Ovary (tissue), 9 donors: ENCODE data around the gene OR51I2. TPM values are rescaled to one million over a fixed set of nuclear protein-coding genes. Genes with fewer than 3 reads are reported as not detected.

ENCODE experiments used
- DNase-seq, 5 donors: peaks; one replicate each; pipeline ENCODE4 v3.0.0-alpha.2; 2019 to 2020
- H3K27ac ChIP-seq, 2 donors: fragments of 200-600 bp; one replicate each; pipeline versions ENCODE4 v1.5.1 to v1.8.0; 2019 to 2022
- H3K27me3 ChIP-seq: fragments of 200-600 bp; one replicate; pipeline ENCODE4 v1.8.0; 2022
- H3K36me3 ChIP-seq: fragments of 200-600 bp; sonication (generic); one replicate; pipeline ENCODE4 v1.5.1; 2019
- H3K4me1 ChIP-seq: one replicate; pipeline ENCODE4 v1.8.1; 2013; ENCODE audit warnings: mild to moderate bottlenecking, moderate library complexity; ENCODE audit not compliant: insufficient read depth
- H3K4me3 ChIP-seq: fragments of 200-600 bp; sonication (generic); one replicate; pipeline ENCODE4 v1.5.1; 2017
- H3K9me3 ChIP-seq, 2 donors: fragments of 200-600 bp in 1 of 2; sonication (generic) in 1 of 2; one replicate each; pipeline versions ENCODE4 v1.5.1 to v1.8.1; 2013 to 2019; ENCODE audit warnings: mild to moderate bottlenecking in 1 of 2, moderate library complexity in 1 of 2
- CTCF ChIP-seq, 3 donors: fragments of 450-650 bp in 2 of 3; fragments of 200-600 bp in 1 of 3; IDR thresholded peaks; one replicate each; pipeline versions ENCODE4 v1.5.1 to v1.8.0; 2016 to 2022; ENCODE audit warnings: antibody characterized with exemption in 3 of 3, mild to moderate bottlenecking in 1 of 3
- EP300 ChIP-seq: sonication (generic); formaldehyde crosslinking; IDR thresholded peaks from one replicate; pipeline ENCODE4 v1.6.1; 2017; ENCODE audit warnings: antibody characterized with exemption
- POLR2A ChIP-seq: fragments of 450-650 bp; IDR thresholded peaks from one replicate; pipeline ENCODE4 v1.6.1; 2017; ENCODE audit warnings: antibody characterized with exemption, mild to moderate bottlenecking, moderate library complexity
- WGBS, 3 donors: extraction: QIAGEN DNeasy Blood & Tissue Kit in 1 of 3; methylation state at CpG; one replicate each; pipeline versions ENCODE4 v1.1.5 to v1.1.7; 2013 to 2017; 5-methylcytosine and 5-hydroxymethylcytosine counted together
- intact Hi-C, 4 donors: fragments of 100-400 bp; cut with DNase I; formaldehyde crosslinking; loops; one replicate each; pipeline versions ENCODE4 v1.11.0 to v1.15.1; 2022 to 2023
- polyA plus RNA-seq, 2 donors: library from polyadenylated mRNA; stranded (reverse); fragments of 200-250 nt in 1 of 2; fragments of 350-450 nt in 1 of 2; fragmentation: Illumina TruSeq in 1 of 2; extraction: RNeasy Lipid Tissue Mini Kit (QIAGEN cat#74804) in 1 of 2; gene quantifications; one replicate each; pipeline ENCODE4 v1.2.3, GENCODE V29; 2013 to 2014
- total RNA-seq, 7 donors: library from RNA; depleted of rRNA in 2 of 7; stranded (reverse); fragments of >200 nt in 2 of 7; fragmentation: NEBNext Ultra II Directional in 3 of 7; extraction: Animal tissue kit (Norgen Biotek cat#: 25700) in 3 of 7; gene quantifications; one replicate each; pipeline versions ENCODE4 v1.1.0 to v1.2.4, GENCODE V29; 2016 to 2023
- donor health status: DM: no; HTN: no; CAD: no; lungs with moderate emphysema.
- donor health status: DM: no; HTN: no; CAD: no.
- donor health status: Bipolar disorder and iron deficiency.
- donor health status: DM: yes; HTN: yes; CAD: no.
- donor health status: DM: no; HTN: no; CAD: no.
- donor health status: DM: yes; HTN: yes; CAD: no.

OR51I2 gene
- total and polyA plus RNA-seq, 9 donors = not detected

- Histone ChIP-seq H3K4me1 (no peaks in the 10 kb centered on the region), H3K27ac (no peak overlapping the region), H3K27me3 (no peaks in the 10 kb centered on the region), H3K4me3 (no peak overlapping the region), H3K9me3 (no peaks in the 10 kb centered on the region), H3K36me3 (no peaks in the 10 kb centered on the region)
- 75 to 86% (median 82%) methylated on average over 3 of the region's 3 CpGs for WGBS, 3 donors
- intact Hi-C loops = no loop called here
- TF ChIP-seq EP300 (no peak), POLR2A (no peak), CTCF (IDR thresholded peaks at IDR 0.05) (no peak)
- no peak for DNase-seq
Measured at GRCh38 chr11:5423131-5423530, 26.0 kb upstream of the OR51I2 start.

- H3K4me1 ChIP-seq = no peaks in the 10 kb centered on the region
- H3K36me3 ChIP-seq = no peaks in the 10 kb centered on the region
- no peak within 1 kb of the TSS for H3K4me3 ChIP-seq
- intact Hi-C loops = no loop called here
- WGBS, 3 donors = 36 to 39% (median 36%) methylated on average over 2 of the region's 2 CpGs
- TF ChIP-seq EP300 = no peak
- no peak within 1 kb of the TSS for H3K27ac ChIP-seq
- H3K9me3 ChIP-seq = no peaks in the 10 kb centered on the region
- no peaks in the 10 kb centered on the region for H3K27me3 ChIP-seq
- no peak for DNase-seq
Measured at GRCh38 chr11:5441414-5441813, 7.7 kb upstream of the OR51I2 start, which contains the start of gene OR51I1. Gene OR51I1, minus strand, starts transcription at chr11:5441514. Its CDS starts 0 bp downstream, at chr11:5441514.

- Histone ChIP-seq H3K4me1 (no peaks in the 10 kb centered on the region), H3K9me3 (no peaks in the 10 kb centered on the region), H3K36me3 (no peaks in the 10 kb centered on the region), H3K27ac (no peak overlapping the region), H3K4me3 (no peak overlapping the region), H3K27me3 (no peaks in the 10 kb centered on the region)
- intact Hi-C loops = no loop called here
- 32 to 81% (median 38%) methylated on average over 2 of the region's 2 CpGs for WGBS, 3 donors
- TF ChIP-seq POLR2A (no peak), EP300 (no peak), CTCF (IDR thresholded peaks at IDR 0.05) (no peak)
- no peak for DNase-seq
Measured at GRCh38 chr11:5443835-5444393, 5.2 kb upstream of the OR51I2 start.

- 81 to 82% (median 81%) methylated on average over 4 of the region's 4 CpGs for WGBS, 3 donors
- DNase-seq = no peak
- Histone ChIP-seq H3K27me3 (no peaks in the 10 kb centered on the region), H3K36me3 (no peaks in the 10 kb centered on the region), H3K9me3 (no peaks in the 10 kb centered on the region), H3K4me1 (no peaks in the 10 kb centered on the region), H3K27ac (no peak overlapping the region), H3K4me3 (no peak overlapping the region)
- no peak for TF ChIP-seq EP300
- no peak for TF ChIP-seq POLR2A
- TF ChIP-seq CTCF (IDR thresholded peaks at IDR 0.05) = no peak
- intact Hi-C loops = no loop called here
Measured at GRCh38 chr11:5449432-5449831, 309 bp downstream of the OR51I2 start.

GRCh38 chr11:5460983-5461621, 12.0 kb downstream of the OR51I2 start:
- Histone ChIP-seq H3K36me3 (no peaks in the 10 kb centered on the region), H3K27me3 (no peaks in the 10 kb centered on the region), H3K27ac (no peak overlapping the region), H3K4me1 (no peaks in the 10 kb centered on the region), H3K9me3 (no peaks in the 10 kb centered on the region), H3K4me3 (no peak overlapping the region)
- DNase-seq = no peak
- intact Hi-C loops = loop anchor here in 1 of 4 donors (10.0 kb wide), 1 partner anchor 344 kb away; the partner anchor contains the start of gene OR52N2
- TF ChIP-seq CTCF (IDR thresholded peaks at IDR 0.05) = no peak
- no peak for TF ChIP-seq POLR2A
- no peak for TF ChIP-seq EP300
- 89 to 94% (median 93%) methylated on average over 7 to 14 of the region's 14 CpGs for WGBS, 3 donors
